ENCODE measurements around the gene FARS2.
A peak's percentile ranks its signal among the peaks of the same experiment; 100 is the strongest.

Gene FARS2

GRCh38 chr6:5671601-5672559, 410.6 kb downstream of the FARS2 start:
- Histone ChIP-seq H3K36me3 (ENCODE audit: control insufficient read depth in 4 of 4, insufficient read depth in 4 of 4, low read length in 3 of 4) (no peaks in the 10 kb centered on the region), H3K4me3 (ENCODE audit: control insufficient read depth in 1 of 7, extremely low read depth in 1 of 7, insufficient read depth in 4 of 7, low read depth in 2 of 7, low read length in 6 of 7) (peak overlapping the region in 1 of 7 experiments; percentile 23), H3K27ac (ENCODE audit: insufficient read depth in 1 of 2, low read depth in 1 of 2, low read length in 2 of 2, poor library complexity in 1 of 2, severe bottlenecking in 2 of 2) (no peak overlapping the region), H3K27me3 (replicated peaks in 2 of 5; ENCODE audit: control insufficient read depth in 4 of 5, insufficient read depth in 5 of 5, low read length in 4 of 5) (no peaks in the 10 kb centered on the region), H3K4me1 (ENCODE audit: control extremely low read depth in 1 of 4, control insufficient read depth in 4 of 4, insufficient read depth in 4 of 4, low read length in 3 of 4) (peaks cover 0 to 24% (median 19%) of the 10 kb centered on the region in 4 experiments), H3K9me3 (ENCODE audit: control extremely low read depth in 1 of 5, control insufficient read depth in 4 of 5, insufficient read depth in 2 of 5, low read depth in 1 of 5, low read length in 4 of 5) (no peaks in the 10 kb centered on the region)
- whole genome bisulfite sequencing (ENCODE audit: insufficient coverage), result 59% methylated on average over 16 of the region's 22 CpGs
- CTCF ChIA-PET, result interaction anchor here (1.2 kb wide), 1 partner anchor 16 kb away, joined by 3 read pairs; no protein-coding TSS in a partner anchor
- POLR2A ChIA-PET, result interaction anchor here (0.6 kb wide), 1 partner anchor 404 kb away, joined by 3 read pairs; no protein-coding TSS in a partner anchor
- peak in 2 of 3 donors; percentile 69 to 76 for DNase-seq

GRCh38 chr6:5672581-5673011, 411.3 kb downstream of the FARS2 start:
- 0% methylated on average over 1 of the region's 3 CpGs for WGBS (ENCODE audit: insufficient coverage)
- peaks cover 0 to 24% (median 19%) of the 10 kb centered on the region in 4 experiments for H3K4me1 ChIP-seq (ENCODE audit: control extremely low read depth in 1 of 4, control insufficient read depth in 4 of 4, insufficient read depth in 4 of 4, low read length in 3 of 4)
- no peaks in the 10 kb centered on the region for H3K36me3 ChIP-seq (ENCODE audit: control insufficient read depth in 4 of 4, insufficient read depth in 4 of 4, low read length in 3 of 4)
- DNase-seq, result peak; percentile 51 to 90 (median 87)
- H3K9me3 ChIP-seq (ENCODE audit: control extremely low read depth in 1 of 5, control insufficient read depth in 4 of 5, insufficient read depth in 2 of 5, low read depth in 1 of 5, low read length in 4 of 5), result no peaks in the 10 kb centered on the region
- POLR2A ChIA-PET, result interaction anchor here (0.6 kb wide), 1 partner anchor 403 kb away, joined by 3 read pairs; no protein-coding TSS in a partner anchor
- H3K27me3 ChIP-seq (replicated peaks in 2 of 5; ENCODE audit: control insufficient read depth in 4 of 5, insufficient read depth in 5 of 5, low read length in 4 of 5), result no peaks in the 10 kb centered on the region
- no peak overlapping the region for H3K4me3 ChIP-seq (ENCODE audit: control insufficient read depth in 1 of 7, extremely low read depth in 1 of 7, insufficient read depth in 4 of 7, low read depth in 2 of 7, low read length in 6 of 7)
- no peak overlapping the region for H3K27ac ChIP-seq (ENCODE audit: insufficient read depth in 1 of 2, low read depth in 1 of 2, low read length in 2 of 2, poor library complexity in 1 of 2, severe bottlenecking in 2 of 2)
- CTCF ChIA-PET, result interaction anchor here (1.0 kb wide), 1 partner anchor 40 kb away, joined by 3 read pairs; no protein-coding TSS in a partner anchor

GRCh38 chr6:5673019-5673790, 411.9 kb downstream of the FARS2 start:
- Histone ChIP-seq H3K27me3 (replicated peaks in 2 of 5; ENCODE audit: control insufficient read depth in 4 of 5, insufficient read depth in 5 of 5, low read length in 4 of 5) (no peaks in the 10 kb centered on the region), H3K27ac (ENCODE audit: insufficient read depth in 1 of 2, low read depth in 1 of 2, low read length in 2 of 2, poor library complexity in 1 of 2, severe bottlenecking in 2 of 2) (no peak overlapping the region), H3K4me3 (ENCODE audit: control insufficient read depth in 1 of 7, extremely low read depth in 1 of 7, insufficient read depth in 4 of 7, low read depth in 2 of 7, low read length in 6 of 7) (no peak overlapping the region), H3K4me1 (ENCODE audit: control extremely low read depth in 1 of 4, control insufficient read depth in 4 of 4, insufficient read depth in 4 of 4, low read length in 3 of 4) (peaks cover 0 to 24% (median 19%) of the 10 kb centered on the region in 4 experiments), H3K36me3 (ENCODE audit: control insufficient read depth in 4 of 4, insufficient read depth in 4 of 4, low read length in 3 of 4) (no peaks in the 10 kb centered on the region), H3K9me3 (ENCODE audit: control extremely low read depth in 1 of 5, control insufficient read depth in 4 of 5, insufficient read depth in 2 of 5, low read depth in 1 of 5, low read length in 4 of 5) (no peaks in the 10 kb centered on the region)
- POLR2A ChIA-PET, result no interaction called here
- WGBS (ENCODE audit: insufficient coverage), result 79% methylated on average over 10 of the region's 13 CpGs
- CTCF ChIA-PET, result interaction anchor here (1.0 kb wide), 1 partner anchor 39 kb away, joined by 3 read pairs; no protein-coding TSS in a partner anchor
- no peak for DNase-seq

- H3K27ac ChIP-seq (ENCODE audit: insufficient read depth in 1 of 2, low read depth in 1 of 2, low read length in 2 of 2, poor library complexity in 1 of 2, severe bottlenecking in 2 of 2), result no peak overlapping the region
Observed at GRCh38 chr6:5674141-5674540, 412.8 kb downstream of the FARS2 start.

GRCh38 chr6:5674721-5675120, 413.4 kb downstream of the FARS2 start:
- DNase-seq, result no peak
- Histone ChIP-seq H3K9me3 (ENCODE audit: control extremely low read depth in 1 of 5, control insufficient read depth in 4 of 5, insufficient read depth in 2 of 5, low read depth in 1 of 5, low read length in 4 of 5) (no peaks in the 10 kb centered on the region), H3K4me3 (ENCODE audit: control insufficient read depth in 1 of 7, extremely low read depth in 1 of 7, insufficient read depth in 4 of 7, low read depth in 2 of 7, low read length in 6 of 7) (no peak overlapping the region), H3K4me1 (ENCODE audit: control extremely low read depth in 1 of 4, control insufficient read depth in 4 of 4, insufficient read depth in 4 of 4, low read length in 3 of 4) (peaks cover 0 to 24% (median 19%) of the 10 kb centered on the region in 4 experiments), H3K36me3 (ENCODE audit: control insufficient read depth in 4 of 4, insufficient read depth in 4 of 4, low read length in 3 of 4) (no peaks in the 10 kb centered on the region), H3K27ac (ENCODE audit: insufficient read depth in 1 of 2, low read depth in 1 of 2, low read length in 2 of 2, poor library complexity in 1 of 2, severe bottlenecking in 2 of 2) (no peak overlapping the region), H3K27me3 (replicated peaks in 2 of 5; ENCODE audit: control insufficient read depth in 4 of 5, insufficient read depth in 5 of 5, low read length in 4 of 5) (no peaks in the 10 kb centered on the region)
- 50% methylated on average over 1 of the region's 2 CpGs for WGBS (ENCODE audit: insufficient coverage)
- ChIA-PET CTCF (no interaction called here), POLR2A (no interaction called here)

More at GRCh38 chr6:5674141-5674540, 412.8 kb downstream of the FARS2 start:
- ChIA-PET CTCF (no interaction called here), POLR2A (no interaction called here)
- Histone ChIP-seq H3K4me3 (ENCODE audit: control insufficient read depth in 1 of 7, extremely low read depth in 1 of 7, insufficient read depth in 4 of 7, low read depth in 2 of 7, low read length in 6 of 7) (no peak overlapping the region), H3K27me3 (replicated peaks in 2 of 5; ENCODE audit: control insufficient read depth in 4 of 5, insufficient read depth in 5 of 5, low read length in 4 of 5) (no peaks in the 10 kb centered on the region), H3K4me1 (ENCODE audit: control extremely low read depth in 1 of 4, control insufficient read depth in 4 of 4, insufficient read depth in 4 of 4, low read length in 3 of 4) (peaks cover 0 to 24% (median 19%) of the 10 kb centered on the region in 4 experiments), H3K9me3 (ENCODE audit: control extremely low read depth in 1 of 5, control insufficient read depth in 4 of 5, insufficient read depth in 2 of 5, low read depth in 1 of 5, low read length in 4 of 5) (no peaks in the 10 kb centered on the region), H3K36me3 (ENCODE audit: control insufficient read depth in 4 of 4, insufficient read depth in 4 of 4, low read length in 3 of 4) (no peaks in the 10 kb centered on the region)
- WGBS (ENCODE audit: insufficient coverage), result 100% methylated on average over 2 of the region's 3 CpGs
- DNase-seq, result no peak

GRCh38 chr6:5676701-5677100, 415.4 kb downstream of the FARS2 start:
- Histone ChIP-seq H3K27me3 (replicated peaks in 2 of 5; ENCODE audit: control insufficient read depth in 4 of 5, insufficient read depth in 5 of 5, low read length in 4 of 5) (no peaks in the 10 kb centered on the region), H3K4me1 (ENCODE audit: control extremely low read depth in 1 of 4, control insufficient read depth in 4 of 4, insufficient read depth in 4 of 4, low read length in 3 of 4) (peaks cover 0 to 18% (median 11%) of the 10 kb centered on the region in 4 experiments), H3K4me3 (ENCODE audit: control insufficient read depth in 1 of 7, extremely low read depth in 1 of 7, insufficient read depth in 4 of 7, low read depth in 2 of 7, low read length in 6 of 7) (no peak overlapping the region), H3K36me3 (ENCODE audit: control insufficient read depth in 4 of 4, insufficient read depth in 4 of 4, low read length in 3 of 4) (no peaks in the 10 kb centered on the region), H3K27ac (ENCODE audit: insufficient read depth in 1 of 2, low read depth in 1 of 2, low read length in 2 of 2, poor library complexity in 1 of 2, severe bottlenecking in 2 of 2) (no peak overlapping the region), H3K9me3 (ENCODE audit: control extremely low read depth in 1 of 5, control insufficient read depth in 4 of 5, insufficient read depth in 2 of 5, low read depth in 1 of 5, low read length in 4 of 5) (no peaks in the 10 kb centered on the region)
- no CpG with 5 or more reads among the region's 2 CpGs for WGBS (ENCODE audit: insufficient coverage)
- ChIA-PET CTCF (no interaction called here), POLR2A (no interaction called here)
- no peak for DNase-seq
